SK-N-SH (cell line): Measurements from ENCODE around the gene HNRNPD. TPM values are rescaled to one million over a fixed set of nuclear protein-coding genes. Genes with fewer than 3 reads are reported as not detected.
"Not testable (repeated sequence)": the region's sequence is repeated elsewhere in the genome, so short reads cannot be mapped to it uniquely, and the experiment has no call there.

Experiments used
- CTCF ChIA-PET: fragments of 300-600, 350-600 bp; formaldehyde crosslinking; extraction: SDS; loops from one replicate; lab custom pipeline; 2021; lab: Yijun Ruan, JAX
- POLR2A ChIA-PET: fragments of 350-600 bp; sonication (Branson Sonifier 250); formaldehyde crosslinking; extraction: SDS; loops from one replicate; lab custom pipeline; 2020; ENCODE audit warnings: antibody characterized with exemption, inconsistent platforms; lab: Yijun Ruan, JAX
- DNase-seq: peaks from one replicate; pipeline ENCODE4 v3.0.0; 2012
- H2AFZ ChIP-seq: fragments of 200-600 bp; sonication (generic); 2 replicates; pipeline ENCODE4 v1.8.1; 2016; ENCODE audit warnings: antibody characterized with exemption, mild to moderate bottlenecking, low read depth
- H3F3A ChIP-seq: fragments of 200-600 bp; sonication (generic); replicated peaks from 2 replicates; pipeline ENCODE3; 2016; ENCODE audit warnings: antibody characterized with exemption, mild to moderate bottlenecking; ENCODE audit not compliant: insufficient read depth
- H3K27ac ChIP-seq, 2 experiments: fragments of 200-500 bp in 1 of 2; fragments of 200-600 bp in 1 of 2; sonication (Bioruptor generic) in 1 of 2; sonication (generic), shearing (Covaris generic) in 1 of 2; 2 replicates each; pipeline versions ENCODE4 v1.5.1 to v1.6.1; 2014 to 2016; ENCODE audit warnings: low read depth in 2 of 2, inconsistent platforms in 1 of 2, low read length in 1 of 2, mild to moderate bottlenecking in 1 of 2, mixed read lengths in 1 of 2
- H3K27me3 ChIP-seq: fragments of 200-600 bp; sonication (generic), shearing (Covaris generic); 2 replicates; pipeline ENCODE4 v1.6.1; 2016; ENCODE audit warnings: mixed run types; ENCODE audit not compliant: insufficient read depth
- H3K36me3 ChIP-seq, 2 experiments: fragments of 200-500 bp in 1 of 2; fragments of 200-600 bp in 1 of 2; sonication (Bioruptor generic) in 1 of 2; sonication (generic) in 1 of 2; replicated peaks in 1 of 2; 2 replicates each; pipeline versions ENCODE3 to v1.5.1; 2014 to 2016; ENCODE audit warnings: low read length in 1 of 2, mild to moderate bottlenecking in 1 of 2; ENCODE audit not compliant: insufficient read depth in 2 of 2, control insufficient read depth in 1 of 2
- H3K4me1 ChIP-seq, 2 experiments: fragments of 200-500 bp in 1 of 2; fragments of 200-600 bp in 1 of 2; sonication (Bioruptor generic) in 1 of 2; sonication (generic), shearing (Covaris generic) in 1 of 2; 2 replicates each; pipeline versions ENCODE4 v1.5.1 to v1.6.1; 2014 to 2016; ENCODE audit warnings: low read depth in 1 of 2, low read length in 1 of 2, mixed run types in 1 of 2; ENCODE audit not compliant: insufficient read depth in 2 of 2, control insufficient read depth in 1 of 2
- H3K4me2 ChIP-seq: fragments of 200-600 bp; sonication (generic), shearing (Covaris generic); 2 replicates; pipeline ENCODE4 v1.6.1; 2017; ENCODE audit warnings: mixed run types
- H3K4me3 ChIP-seq, 2 experiments: fragments of 200-500 bp in 1 of 2; fragments of 200-600 bp in 1 of 2; sonication (Bioruptor generic) in 1 of 2; sonication (generic), shearing (Covaris generic) in 1 of 2; 2 replicates each; pipeline versions ENCODE4 v1.5.1 to v1.8.1; 2014 to 2016; ENCODE audit warnings: low read depth in 2 of 2, inconsistent platforms in 1 of 2, low read length in 1 of 2, mild to moderate bottlenecking in 1 of 2, mixed read lengths in 1 of 2, moderate library complexity in 1 of 2
- H3K79me2 ChIP-seq: fragments of 200-600 bp; sonication (generic); 2 replicates; pipeline ENCODE4 v1.8.1; 2017; ENCODE audit warnings: mild to moderate bottlenecking; ENCODE audit not compliant: insufficient read depth
- H3K9ac ChIP-seq: fragments of 200-600 bp; sonication (generic); 2 replicates; pipeline ENCODE4 v1.6.1; 2017; ENCODE audit warnings: mixed run types
- H3K9me2 ChIP-seq: fragments of 200-600 bp; sonication (generic); 2 replicates; pipeline ENCODE4 v1.6.1; 2017; ENCODE audit warnings: mixed run types
- H3K9me3 ChIP-seq: fragments of 200-600 bp; sonication (generic); 2 replicates; pipeline ENCODE4 v1.6.1; 2017; ENCODE audit warnings: mixed run types, mild to moderate bottlenecking, moderate library complexity
- H4K20me1 ChIP-seq: fragments of 200-600 bp; sonication (generic); 2 replicates; pipeline ENCODE4 v1.6.1; 2017; ENCODE audit warnings: mild to moderate bottlenecking, mixed run types; ENCODE audit not compliant: insufficient read depth
- ELF1 ChIP-seq: IDR thresholded peaks from 2 replicates; pipeline ENCODE4 v1.4.0; 2012
- MEF2A ChIP-seq: IDR thresholded peaks from 2 replicates; pipeline ENCODE4 v1.4.0; 2012; ENCODE audit warnings: low read depth, borderline replicate concordance
- TCF12 ChIP-seq: IDR thresholded peaks from 2 replicates; pipeline ENCODE4 v1.4.0; 2012
- YY1 ChIP-seq: IDR thresholded peaks from 2 replicates; pipeline ENCODE4 v1.4.0; 2012; ENCODE audit warnings: low read depth, mild to moderate bottlenecking
- WGBS: methylation state at CpG from one replicate; pipeline ENCODE4 v1.1.6; 2017; ENCODE audit warnings: low lambda C conversion rate; 5-methylcytosine and 5-hydroxymethylcytosine counted together
- polyA plus RNA-seq, 3 experiments: library from polyadenylated mRNA; depleted of rRNA; stranded (reverse); fragments of >200 nt; gene quantifications; 2 replicates each; pipeline ENCODE4 v1.2.3, GENCODE V29; 2012
- TF ChIP-seq, protein P1 (sequence below): IDR thresholded peaks from 2 replicates; pipeline ENCODE4; 2012
- TF ChIP-seq, protein P2 (sequence below): fragments of 200-600 bp; sonication (generic); IDR thresholded peaks from 2 replicates; pipeline ENCODE4 v1.6.1; 2017; ENCODE audit warnings: antibody characterized with exemption, mild to moderate bottlenecking, moderate library complexity

Gene HNRNPD
- polyA plus RNA-seq, 1 of the 3 experiments (the other 2 are of a cell fraction), result 286 TPM

DNA sequence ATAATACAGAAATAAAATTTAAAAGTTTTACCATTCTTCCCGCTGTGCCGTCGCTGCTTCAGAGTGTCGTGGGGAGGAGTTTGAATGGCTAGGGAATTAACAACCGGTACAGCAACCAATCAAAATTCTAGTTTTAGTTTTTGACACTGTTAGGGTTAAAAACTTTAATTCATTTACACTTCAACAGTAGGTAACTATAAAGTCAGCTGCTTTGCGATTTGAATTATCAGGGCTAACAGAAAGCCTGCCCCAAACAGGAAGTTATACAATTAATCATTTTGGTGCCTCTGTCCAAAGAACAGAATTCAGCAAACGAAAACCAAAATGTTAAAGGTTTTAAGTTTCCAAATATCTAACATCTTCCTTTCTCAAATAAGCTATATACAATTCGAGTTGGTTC is 2.3 kb downstream of the HNRNPD start:
- POLR2A ChIA-PET, result interaction anchor here (1.2 kb wide), 1 partner anchor 57 kb away, joined by 3 read pairs; no protein-coding TSS in a partner anchor
- peaks cover 72% of the 10 kb centered on the region for H4K20me1 ChIP-seq

DNA sequence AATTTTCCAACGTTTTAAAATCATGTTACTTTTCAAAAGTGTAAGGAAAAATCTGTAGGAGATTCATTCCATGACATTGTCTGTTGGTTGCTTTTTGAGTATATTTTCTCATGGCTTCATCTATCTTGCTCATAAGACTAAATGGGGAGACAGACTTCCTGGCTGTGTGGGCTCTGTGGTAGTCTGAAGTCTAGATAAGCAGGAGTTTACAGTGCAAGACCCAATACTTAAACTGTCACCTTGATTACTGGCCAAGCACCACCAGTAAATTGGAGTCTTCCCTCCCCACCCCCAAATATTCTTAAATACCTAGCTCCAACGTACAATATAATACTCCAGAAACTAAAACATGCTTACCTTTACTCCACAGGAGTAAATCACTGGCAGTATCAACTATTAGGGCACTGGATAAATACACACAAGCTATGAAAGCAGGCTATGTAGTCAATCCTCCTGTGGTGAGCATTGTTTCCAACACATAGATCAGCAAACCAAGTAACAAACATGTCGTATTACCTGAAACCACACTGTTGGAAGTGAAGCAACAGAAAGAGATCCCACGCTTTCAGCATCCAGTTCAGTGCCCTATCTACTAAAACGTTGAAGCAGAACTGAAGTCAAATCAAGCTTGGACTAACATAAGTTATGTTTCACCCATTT is 6.2 kb downstream of the HNRNPD start:
- H2AFZ ChIP-seq, result no peak overlapping the region
- CTCF ChIA-PET, result interaction anchor here (1.0 to 1.2 kb wide), 2 partner anchors 11 to 28 kb away, joined by 3 to 4 read pairs; no protein-coding TSS in a partner anchor
- H3K9ac ChIP-seq, result no peak overlapping the region
- H3F3A ChIP-seq, result peaks cover 9% of the 10 kb centered on the region
- no peaks in the 10 kb centered on the region for H3K9me3 ChIP-seq
- H3K36me3 ChIP-seq, result peaks cover 40 to 56% of the 10 kb centered on the region in 2 experiments
- 0 out of 2 replicates have a peak overlapping the region, but pooled peaks have one; percentile 7 for H3K4me2 ChIP-seq
- peaks cover 16 to 30% of the 10 kb centered on the region in 2 experiments for H3K4me1 ChIP-seq
- DNase-seq, result no peak
- H3K4me3 ChIP-seq, result no peak overlapping the region
- WGBS, result 70% methylated on average over 5 of the region's 5 CpGs
- H3K27me3 ChIP-seq, result no peaks in the 10 kb centered on the region
- no peaks in the 10 kb centered on the region for H3K9me2 ChIP-seq
- TF ChIP-seq TCF12 (no peak), ELF1 (no peak), YY1 (no peak), MEF2A (no peak)
- peaks cover 100% of the 10 kb centered on the region for H3K79me2 ChIP-seq
- H3K27ac ChIP-seq, result no peak overlapping the region
- POLR2A ChIA-PET, result interaction anchor here (0.7 kb wide), 1 partner anchor 55 kb away, joined by 7 read pairs; no protein-coding TSS in a partner anchor
- H4K20me1 ChIP-seq, result peaks cover 100% of the 10 kb centered on the region

More for the DNA sequence above, 2.3 kb downstream of the HNRNPD start:
- DNase-seq, result peak; percentile 27
- Histone ChIP-seq H3K4me2 (peak overlapping the region; percentile 96), H3K4me3 (peak overlapping the region; percentile 75 to 89), H3K9me3 (no peaks in the 10 kb centered on the region), H3F3A (peaks cover 8% of the 10 kb centered on the region), H3K36me3 (peaks cover 40 to 49% of the 10 kb centered on the region in 2 experiments), H3K79me2 (peaks cover 90% of the 10 kb centered on the region), H3K9me2 (no peaks in the 10 kb centered on the region), H3K27ac (no peak overlapping the region), H3K4me1 (peaks cover 14 to 18% of the 10 kb centered on the region in 2 experiments; a peak in 3 of 4 replicates), H3K9ac (peak overlapping the region; percentile 98), H2AFZ (no peak overlapping the region), H3K27me3 (no peaks in the 10 kb centered on the region)
- CTCF ChIA-PET, result interaction anchor here (2.3 to 3.2 kb wide), 3 partner anchors 11 to 60 kb away, joined by 7 to 15 read pairs (median 12); partner anchors contain the start of gene HNRNPDL
- WGBS, result 1% methylated on average over 8 of the region's 8 CpGs
- TF ChIP-seq, protein P1, sequence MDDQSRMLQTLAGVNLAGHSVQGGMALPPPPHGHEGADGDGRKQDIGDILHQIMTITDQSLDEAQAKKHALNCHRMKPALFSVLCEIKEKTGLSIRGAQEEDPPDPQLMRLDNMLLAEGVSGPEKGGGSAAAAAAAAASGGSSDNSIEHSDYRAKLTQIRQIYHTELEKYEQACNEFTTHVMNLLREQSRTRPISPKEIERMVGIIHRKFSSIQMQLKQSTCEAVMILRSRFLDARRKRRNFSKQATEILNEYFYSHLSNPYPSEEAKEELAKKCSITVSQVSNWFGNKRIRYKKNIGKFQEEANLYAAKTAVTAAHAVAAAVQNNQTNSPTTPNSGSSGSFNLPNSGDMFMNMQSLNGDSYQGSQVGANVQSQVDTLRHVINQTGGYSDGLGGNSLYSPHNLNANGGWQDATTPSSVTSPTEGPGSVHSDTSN, result 0 out of 2 replicates have a peak, but pooled peaks have one; percentile 15
- TF ChIP-seq, protein P2, sequence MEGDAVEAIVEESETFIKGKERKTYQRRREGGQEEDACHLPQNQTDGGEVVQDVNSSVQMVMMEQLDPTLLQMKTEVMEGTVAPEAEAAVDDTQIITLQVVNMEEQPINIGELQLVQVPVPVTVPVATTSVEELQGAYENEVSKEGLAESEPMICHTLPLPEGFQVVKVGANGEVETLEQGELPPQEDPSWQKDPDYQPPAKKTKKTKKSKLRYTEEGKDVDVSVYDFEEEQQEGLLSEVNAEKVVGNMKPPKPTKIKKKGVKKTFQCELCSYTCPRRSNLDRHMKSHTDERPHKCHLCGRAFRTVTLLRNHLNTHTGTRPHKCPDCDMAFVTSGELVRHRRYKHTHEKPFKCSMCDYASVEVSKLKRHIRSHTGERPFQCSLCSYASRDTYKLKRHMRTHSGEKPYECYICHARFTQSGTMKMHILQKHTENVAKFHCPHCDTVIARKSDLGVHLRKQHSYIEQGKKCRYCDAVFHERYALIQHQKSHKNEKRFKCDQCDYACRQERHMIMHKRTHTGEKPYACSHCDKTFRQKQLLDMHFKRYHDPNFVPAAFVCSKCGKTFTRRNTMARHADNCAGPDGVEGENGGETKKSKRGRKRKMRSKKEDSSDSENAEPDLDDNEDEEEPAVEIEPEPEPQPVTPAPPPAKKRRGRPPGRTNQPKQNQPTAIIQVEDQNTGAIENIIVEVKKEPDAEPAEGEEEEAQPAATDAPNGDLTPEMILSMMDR, result no peak

- POLR2A ChIA-PET, result not testable (repeated sequence)
Measured at GRCh38 chr4:82366431-82366830, 7.4 kb downstream of the HNRNPD start.

More at GRCh38 chr4:82366431-82366830, 7.4 kb downstream of the HNRNPD start:
- not testable (repeated sequence) for H3K4me2 ChIP-seq, H3K27ac ChIP-seq, DNase-seq, H2AFZ ChIP-seq, H3K9me3 ChIP-seq, H3K9me2 ChIP-seq, H3K9ac ChIP-seq, H3K27me3 ChIP-seq, H3K4me3 ChIP-seq
- Histone ChIP-seq H3K4me1 (peaks cover 16 to 30% of the 10 kb centered on the region in 2 experiments), H3K36me3 (peaks cover 44 to 49% of the 10 kb centered on the region in 2 experiments), H3F3A (peaks cover 21% of the 10 kb centered on the region), H4K20me1 (peaks cover 100% of the 10 kb centered on the region), H3K79me2 (peaks cover 100% of the 10 kb centered on the region)
- CTCF ChIA-PET, result interaction anchor here (1.0 kb wide), 1 partner anchor 27 kb away, joined by 3 read pairs; no protein-coding TSS in a partner anchor
- 96% methylated on average over 11 of the region's 11 CpGs for WGBS
